HepG2 (cell line): ENCODE data around the gene HECTD4. TPM values are rescaled to one million over a fixed set of nuclear protein-coding genes. Genes with fewer than 3 reads are reported as not detected.

ENCODE experiments used
- ATAC-seq: fragments of 200-7000 bp; cut with Tn5 transposase; 3 replicates; pipeline ENCODE4 v1.9.1; 2020; ENCODE audit warnings: mild to moderate bottlenecking, moderate library complexity
- BruUV-seq: library from RNA; stranded (reverse); fragments of 400-500 nt; replicated peaks from 2 replicates; lab custom pipeline; 2021; lab: Mats Ljungman, UMichigan
- CTCF ChIA-PET: fragments of 300-600 bp; formaldehyde crosslinking; extraction: SDS; loops from one replicate; lab custom pipeline; 2021; ENCODE audit warnings: low total read pairs, inconsistent platforms, low intra/inter-chr PET ratio; lab: Yijun Ruan, JAX
- POLR2A ChIA-PET: fragments of 350-600 bp; sonication (Branson Sonifier 250); formaldehyde crosslinking; loops from one replicate; lab custom pipeline; 2020; ENCODE audit warnings: antibody characterized with exemption, inconsistent platforms; lab: Yijun Ruan, JAX
- DNase-seq: peaks from one replicate; pipeline ENCODE4 v3.0.0-alpha.2; 2015; ENCODE audit warnings: low spot score
- FAIRE-seq: peaks from 3 replicates; lab custom pipeline; 2011; peaks lifted over from hg19 to GRCh38; lab: Jason Lieb, UNC
- H2AFZ ChIP-seq: one replicate; pipeline ENCODE4 v1.6.1; 2011; ENCODE audit warnings: low read length, inconsistent platforms
- H3K27ac ChIP-seq: fragments of 300-600 bp; 3 replicates; pipeline ENCODE4 v1.8.0; 2011; ENCODE audit warnings: mixed run types, mild to moderate bottlenecking, mixed read lengths, low read length, inconsistent platforms; ENCODE audit not compliant: insufficient read depth; ENCODE audit errors: extremely low read length
- H3K27me3 ChIP-seq, 2 experiments: fragments of 200-600 bp in 1 of 2; 2 replicates in 1 of 2; 3 replicates in 1 of 2; pipeline versions ENCODE4 v1.6.0 to v1.8.0; 2011; ENCODE audit warnings: low read length in 2 of 2, mild to moderate bottlenecking in 2 of 2, moderate library complexity in 2 of 2, inconsistent platforms in 1 of 2; ENCODE audit not compliant: insufficient read depth in 2 of 2, control insufficient read depth in 1 of 2
- H3K36me3 ChIP-seq, 2 experiments: fragments of 200-600 bp in 1 of 2; replicated peaks in 1 of 2; 2 replicates in 1 of 2; 3 replicates in 1 of 2; pipeline versions ENCODE4 v1.5.1 to v1.8.0; 2011; ENCODE audit warnings: low read length in 2 of 2, inconsistent platforms in 1 of 2; ENCODE audit not compliant: insufficient read depth in 2 of 2, control insufficient read depth in 1 of 2
- H3K4me1 ChIP-seq: 2 replicates; pipeline ENCODE4 v1.5.1; 2012; ENCODE audit warnings: low read length, inconsistent platforms; ENCODE audit not compliant: insufficient read depth
- H3K4me2 ChIP-seq: 2 replicates; pipeline ENCODE4 v1.6.0; 2011; ENCODE audit warnings: low read depth, low read length, inconsistent platforms
- H3K4me3 ChIP-seq, 3 experiments: fragments of 200-600 bp in 1 of 3; sonication (generic), shearing (Covaris generic) in 1 of 3; replicated peaks in 1 of 3; 2 replicates each; pipeline ENCODE4 v1.5.1; 2011 to 2016; ENCODE audit warnings: low read length in 3 of 3, inconsistent platforms in 2 of 3, low read depth in 2 of 3, mild to moderate bottlenecking in 2 of 3, control low read depth in 1 of 3, mixed read lengths in 1 of 3; ENCODE audit not compliant: insufficient read depth in 1 of 3
- H3K79me2 ChIP-seq: one replicate; pipeline ENCODE4 v1.6.1; 2011; ENCODE audit warnings: low read length, inconsistent platforms; ENCODE audit not compliant: insufficient read depth
- H3K9ac ChIP-seq: 2 replicates; pipeline ENCODE4 v1.6.0; 2011; ENCODE audit warnings: mild to moderate bottlenecking, low read depth, low read length, inconsistent platforms; ENCODE audit not compliant: insufficient read depth
- H3K9me3 ChIP-seq: 2 replicates; pipeline ENCODE4 v1.5.1; 2012; ENCODE audit warnings: mild to moderate bottlenecking, low read length
- H4K20me1 ChIP-seq: 2 replicates; pipeline ENCODE4 v1.6.0; 2011; ENCODE audit warnings: inconsistent platforms, mild to moderate bottlenecking, low read length, moderate library complexity; ENCODE audit not compliant: insufficient read depth
- ADNP ChIP-seq: sonication (generic); formaldehyde crosslinking; IDR thresholded peaks from 2 replicates; pipeline ENCODE4 v1.4.0; 2020; ENCODE audit warnings: missing genetic modification reagents
- HDAC6 ChIP-seq: fragments of 200-600 bp; sonication (generic); IDR thresholded peaks from 2 replicates; pipeline ENCODE4 v1.7.0; 2017; ENCODE audit warnings: mild to moderate bottlenecking, antibody characterized with exemption, low read length, low read depth
- NR2F1 ChIP-seq, 2 experiments: fragments of 450-650 bp in 1 of 2; formaldehyde crosslinking in 1 of 2; IDR thresholded peaks; 2 replicates each; pipeline versions ENCODE4 v1.5.0 to v1.6.1; 2016 to 2020; ENCODE audit warnings: mild to moderate bottlenecking in 1 of 2, missing compliant biosample characterization in 1 of 2, missing genetic modification reagents in 1 of 2, moderate library complexity in 1 of 2
- PTBP1 ChIP-seq: fragments of 200-400 bp; formaldehyde crosslinking; IDR thresholded peaks from 2 replicates; pipeline ENCODE4 v1.6.1; 2018; ENCODE audit warnings: low read length, low read depth; ENCODE audit not compliant: poor library complexity, severe bottlenecking
- TCF7L2 ChIP-seq: IDR thresholded peaks from 2 replicates; pipeline ENCODE4 v1.6.1; 2011; ENCODE audit warnings: mild to moderate bottlenecking, low read depth, low read length, moderate library complexity
- TEAD3 ChIP-seq: optimal IDR thresholded peaks from 2 replicates; pipeline ENCODE3; 2016; ENCODE audit warnings: borderline replicate concordance
- ZMYM3 ChIP-seq: sonication (generic); formaldehyde crosslinking; IDR thresholded peaks from 2 replicates; pipeline ENCODE4 v1.5.1; 2020; ENCODE audit warnings: mild to moderate bottlenecking, missing genetic modification reagents
- ZNF460 ChIP-seq: sonication (generic); formaldehyde crosslinking; IDR thresholded peaks from 2 replicates; pipeline ENCODE4 v1.5.1; 2020; ENCODE audit warnings: missing genetic modification reagents, mild to moderate bottlenecking, borderline replicate concordance
- ZNF563 ChIP-seq: sonication (generic); formaldehyde crosslinking; IDR thresholded peaks from 2 replicates; pipeline ENCODE4 v1.8.0; 2022; ENCODE audit warnings: mild to moderate bottlenecking, moderate library complexity, missing genetic modification reagents
- ZNF574 ChIP-seq: sonication (generic); formaldehyde crosslinking; IDR thresholded peaks from 2 replicates; pipeline ENCODE4 v1.4.0; 2020; ENCODE audit warnings: missing genetic modification reagents
- WGBS: methylation state at CpG from one replicate; pipeline ENCODE4 v1.1.6; 2017; ENCODE audit warnings: low lambda C conversion rate; 5-methylcytosine and 5-hydroxymethylcytosine counted together
- in situ Hi-C: cut with HindIII; loops from 2 replicates; pipeline ENCODE4 v1.10.0; 2017; ENCODE audit warnings: low pct_unique_long_range_greater_than_20kb; ENCODE audit not compliant: extremely low pct_ligation_motif_present
- intact Hi-C: fragments of 100-400 bp; cut with micrococcal nuclease; formaldehyde crosslinking; loops from one replicate; pipeline ENCODE4 v1.10.0; 2022; ENCODE audit not compliant: unreplicated experiment
- polyA plus RNA-seq, 8 experiments: library from polyadenylated mRNA; depleted of rRNA in 3 of 8; stranded (reverse) in 7 of 8; unstranded in 1 of 8; fragments of >200 nt; fragmentation: Illumina TruSeq in 4 of 8; extraction: Trizol in 4 of 8; gene quantifications; 2 replicates each; pipeline versions ENCODE4 v1.2.1 to v1.2.3, GENCODE V29; 2011 to 2016; ENCODE audit warnings: low read depth in 4 of 8, missing spikeins in 1 of 8, mixed read lengths in 1 of 8; ENCODE audit not compliant: insufficient read depth in 1 of 8
- total RNA-seq, 5 experiments: library from RNA; depleted of rRNA; stranded (reverse); fragments of >200 nt; fragmentation: Illumina TruSeq; extraction: Trizol; gene quantifications; 2 replicates each; pipeline ENCODE4 v1.2.3, GENCODE V29; 2016; ENCODE audit warnings: low read depth in 1 of 5

Gene HECTD4
- total and polyA plus RNA-seq, 2 of the 13 experiments (the other 11 are each of a cell fraction or from before 2014, with no cell fraction given): 9.0 to 11.4 TPM

DNA sequence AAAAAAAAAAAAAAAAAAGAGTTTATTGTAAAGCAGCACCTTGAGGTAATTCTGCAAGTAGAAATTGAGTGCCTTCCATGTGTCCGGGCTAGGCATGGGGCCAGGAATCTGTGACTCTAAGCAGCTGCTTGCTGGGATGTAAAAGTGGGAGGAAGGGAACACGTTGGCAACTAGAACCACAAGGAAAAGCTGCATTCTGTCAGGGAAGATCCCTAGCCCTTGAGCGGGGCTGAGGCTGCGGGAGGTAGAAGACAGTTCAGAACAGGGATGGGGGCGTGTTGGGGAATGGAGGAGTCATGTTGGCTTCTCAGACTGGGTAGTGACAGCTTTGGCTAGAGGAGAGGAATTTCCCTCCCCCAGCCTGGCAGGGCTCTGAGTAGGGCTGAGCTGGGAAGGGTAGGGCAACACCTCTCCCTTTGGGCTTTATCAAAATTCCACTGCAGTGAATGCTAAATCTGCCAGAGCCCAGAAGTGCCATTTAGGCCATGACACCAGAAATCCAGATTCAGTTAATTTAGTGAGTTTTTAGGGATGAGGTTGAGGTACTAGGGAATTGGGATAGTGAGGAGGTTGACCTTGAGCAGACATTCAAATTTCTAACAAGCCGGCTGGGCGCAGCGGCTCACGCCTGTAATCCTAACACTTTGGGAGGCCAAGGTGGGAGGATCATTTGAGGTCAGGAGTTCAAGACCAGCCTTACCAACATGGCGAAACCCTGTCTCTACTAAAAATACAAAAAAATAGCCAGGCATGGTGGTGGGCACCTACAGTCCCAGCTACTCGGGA is 260.3 kb downstream of the HECTD4 start (continued):
- TF ChIP-seq ZNF574 (CRISPR knock-in tag) (0 out of 2 replicates have a peak, but pooled peaks have one; percentile 24), NR2F1 (CRISPR knock-in tag; IDR thresholded peaks at IDR 0.05) (no peak), ZNF563 (no peak), TCF7L2 (no peak), HDAC6 (no peak), ADNP (0 out of 2 replicates have a peak, but pooled peaks have one; percentile 15), ZMYM3 (CRISPR knock-in tag) (peak; percentile 50), PTBP1 (no peak)

DNA sequence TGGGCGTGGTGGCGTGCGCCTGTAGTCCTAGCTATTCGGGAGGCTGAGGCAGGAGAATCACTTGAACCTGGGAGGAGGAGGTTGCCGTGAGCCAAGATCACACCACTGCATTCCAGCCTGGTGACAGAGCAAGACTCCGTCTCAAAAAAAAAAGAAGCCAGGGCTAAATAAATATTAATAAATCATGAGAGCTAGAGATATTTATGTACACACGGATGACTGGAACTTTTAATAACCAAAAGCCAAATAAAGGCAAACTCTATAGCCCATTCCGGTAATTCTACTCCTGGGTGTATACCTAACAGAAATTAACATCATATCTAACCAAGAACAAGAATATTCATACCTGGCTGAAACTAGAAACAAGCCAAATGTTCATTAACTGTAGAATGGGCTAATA is 264.5 kb downstream of the HECTD4 start:
- Histone ChIP-seq H4K20me1 (no peaks in the 10 kb centered on the region), H3K9me3 (no peaks in the 10 kb centered on the region), H3K9ac (no peak overlapping the region), H3K27me3 (no peaks in the 10 kb centered on the region; a peak in 1 of 5 replicates), H3K4me3 (no peak overlapping the region), H3K27ac (no peak overlapping the region), H3K79me2 (no peaks in the 10 kb centered on the region), H3K4me2 (no peak overlapping the region), H3K4me1 (peaks cover 48% of the 10 kb centered on the region), H3K36me3 (no peaks in the 10 kb centered on the region), H2AFZ (no peak overlapping the region)
- ATAC-seq (no peak), FAIRE-seq (no peak), DNase-seq (no peak)
- in situ Hi-C loops: loop anchor here (10.0 kb wide), 1 partner anchor 297 kb away; the partner anchor contains the start of gene PTPN11
- BruUV-seq: no TSS peak
- intact Hi-C loops: no loop called here
- WGBS: 29% methylated on average over 8 of the region's 8 CpGs
- CTCF ChIA-PET: no interaction called here
- TF ChIP-seq ZMYM3 (CRISPR knock-in tag) (0 out of 2 replicates have a peak, but pooled peaks have one; percentile 15), ZNF460 (peak; percentile 47; the same call in 1 of the 2 replicates), TEAD3 (no peak)
- POLR2A ChIA-PET: no interaction called here
